Kidney glomerular epithelial cell (primary cell): ENCODE data around the gene PSAT1.
A peak's percentile ranks its signal among the peaks of the same experiment; 100 is the strongest.

ENCODE experiments used
- DNase-seq: peaks from one replicate; lab custom pipeline; 2025; lab: John Stamatoyannopoulos, UW

Gene PSAT1

GRCh38 chr9:78292716-78293497 is 4.0 kb upstream of the PSAT1 start:
- no peak for DNase-seq

- DNase-seq: no peak
These were observed 2.4 kb upstream of the PSAT1 start for GRCh38 chr9:78294290-78295176.

- DNase-seq: no peak
These were observed 1.7 kb upstream of the PSAT1 start for GRCh38 chr9:78295177-78295575.

GRCh38 chr9:78295731-78296130 is 1.2 kb upstream of the PSAT1 start:
- DNase-seq: no peak

GRCh38 chr9:78296201-78296892 is 578 bp upstream of the PSAT1 start:
- DNase-seq: peak; percentile 4

GRCh38 chr9:78297672-78297961 is 692 bp downstream of the PSAT1 start:
- DNase-seq: peak; percentile 55

GRCh38 chr9:78298046-78298765 is 1.3 kb downstream of the PSAT1 start:
- peak; percentile 9 for DNase-seq

GRCh38 chr9:78300209-78300608 is 3.3 kb downstream of the PSAT1 start:
- no peak for DNase-seq

- DNase-seq: peak; percentile 25
These were observed 4.5 kb downstream of the PSAT1 start for GRCh38 chr9:78301466-78301865.

- no peak for DNase-seq
These were observed 6.6 kb downstream of the PSAT1 start for GRCh38 chr9:78303377-78304062.

- DNase-seq: no peak
These were observed 7.4 kb downstream of the PSAT1 start for GRCh38 chr9:78304357-78304756.

GRCh38 chr9:78306222-78307076 is 9.5 kb downstream of the PSAT1 start:
- no peak for DNase-seq

GRCh38 chr9:78307360-78307759 is 10.4 kb downstream of the PSAT1 start:
- DNase-seq: no peak

- DNase-seq: no peak
These were observed 12.1 kb downstream of the PSAT1 start for GRCh38 chr9:78309066-78309465.

- no peak for DNase-seq
These were observed 14.2 kb downstream of the PSAT1 start for GRCh38 chr9:78311075-78311474.

GRCh38 chr9:78311886-78312524 is 15.1 kb downstream of the PSAT1 start:
- DNase-seq: no peak

- no peak for DNase-seq
These were observed 17.6 kb downstream of the PSAT1 start for GRCh38 chr9:78314550-78314949.

- DNase-seq: no peak
These were observed 18.3 kb downstream of the PSAT1 start for GRCh38 chr9:78314953-78315870.
